BLaER1 (cell line): ENCODE data around the gene ATP11A.
"Not testable (repeated sequence)": the region's sequence is repeated elsewhere in the genome, so short reads cannot be mapped to it uniquely, and the experiment has no call there.

Experiments
- H3K27ac ChIP-seq: shearing (Covaris generic); formaldehyde crosslinking; 2 replicates; pipeline ENCODE4 v1.8.1; 2022
- H3K27me3 ChIP-seq: shearing (Covaris generic); formaldehyde crosslinking; 2 replicates; pipeline ENCODE4 v1.8.1; 2022
- H3K36me3 ChIP-seq: shearing (Covaris generic); formaldehyde crosslinking; 2 replicates; pipeline ENCODE4 v1.8.1; 2022
- H3K4me1 ChIP-seq: shearing (Covaris generic); formaldehyde crosslinking; 2 replicates; pipeline ENCODE4 v1.8.1; 2022
- H3K4me2 ChIP-seq: shearing (Covaris generic); formaldehyde crosslinking; 2 replicates; pipeline ENCODE4 v1.8.1; 2022
- H3K4me3 ChIP-seq: shearing (Covaris generic); formaldehyde crosslinking; 2 replicates; pipeline ENCODE4 v1.8.1; 2022
- H3K9ac ChIP-seq: shearing (Covaris generic); formaldehyde crosslinking; 2 replicates; pipeline ENCODE4 v1.8.1; 2022
- H3K9me3 ChIP-seq: shearing (Covaris generic); formaldehyde crosslinking; 2 replicates; pipeline ENCODE4 v1.8.1; 2022
- H4K20me1 ChIP-seq: shearing (Covaris generic); formaldehyde crosslinking; 2 replicates; pipeline ENCODE4 v1.8.1; 2022
- Cebpa-rat ChIP-seq: shearing (Covaris generic); IDR thresholded peaks from 2 replicates; pipeline ENCODE4 v1.8.1; 2022

Gene ATP11A

GRCh38 chr13:112708560-112709240 lies 18.9 kb downstream of the ATP11A start:
- no peak for TF ChIP-seq Cebpa-rat
- peaks cover 4% of the 10 kb centered on the region; the same call in 1 of the 2 replicates for H3K9me3 ChIP-seq
- no peak overlapping the region for H3K27ac ChIP-seq
- H3K36me3 ChIP-seq, result peaks cover 12% of the 10 kb centered on the region; the same call in 1 of the 2 replicates
- H3K4me2 ChIP-seq, result peak overlapping the region; percentile 33
- H3K27me3 ChIP-seq, result no peaks in the 10 kb centered on the region
- peaks cover 51% of the 10 kb centered on the region for H4K20me1 ChIP-seq
- H3K9ac ChIP-seq, result no peak overlapping the region
- H3K4me1 ChIP-seq, result peaks cover 61% of the 10 kb centered on the region
- H3K4me3 ChIP-seq, result no peak overlapping the region

GRCh38 chr13:112709316-112709715 lies 19.5 kb downstream of the ATP11A start:
- H3K9me3 ChIP-seq, H3K27ac ChIP-seq, H3K4me3 ChIP-seq, H3K9ac ChIP-seq, H3K27me3 ChIP-seq: not testable (repeated sequence)
- H3K4me1 ChIP-seq, result peaks cover 55% of the 10 kb centered on the region
- H3K36me3 ChIP-seq, result peaks cover 12% of the 10 kb centered on the region; the same call in 1 of the 2 replicates
- H4K20me1 ChIP-seq, result peaks cover 48% of the 10 kb centered on the region
- H3K4me2 ChIP-seq, result peak overlapping the region; percentile 93

- peaks cover 47% of the 10 kb centered on the region for H3K4me1 ChIP-seq
- TF ChIP-seq Cebpa-rat, result no peak
- H3K9me3 ChIP-seq, result peaks cover 4% of the 10 kb centered on the region; the same call in 1 of the 2 replicates
- H3K27me3 ChIP-seq, result no peaks in the 10 kb centered on the region
- peaks cover 48% of the 10 kb centered on the region for H4K20me1 ChIP-seq
- peak overlapping the region; percentile 93 for H3K4me2 ChIP-seq
- H3K4me3 ChIP-seq, result peak overlapping the region; percentile 20
- peaks cover 12% of the 10 kb centered on the region; the same call in 1 of the 2 replicates for H3K36me3 ChIP-seq
- H3K27ac ChIP-seq, result peak overlapping the region; percentile 84
- peak overlapping the region; percentile 69 for H3K9ac ChIP-seq
Observed at GRCh38 chr13:112709825-112710783, 20.3 kb downstream of the ATP11A start.

- TF ChIP-seq Cebpa-rat, result no peak
- Histone ChIP-seq H3K9ac (peak overlapping the region; percentile 69; the same call in 1 of the 2 replicates), H3K36me3 (peaks cover 12% of the 10 kb centered on the region; the same call in 1 of the 2 replicates), H3K27ac (peak overlapping the region; percentile 84), H3K4me1 (peaks cover 45% of the 10 kb centered on the region), H4K20me1 (peaks cover 45% of the 10 kb centered on the region), H3K4me2 (peak overlapping the region; percentile 93), H3K4me3 (peak overlapping the region; percentile 20; the same call in 1 of the 2 replicates), H3K27me3 (no peaks in the 10 kb centered on the region), H3K9me3 (peaks cover 4% of the 10 kb centered on the region; the same call in 1 of the 2 replicates)
Observed at GRCh38 chr13:112710855-112711527, 21.2 kb downstream of the ATP11A start.

DNA sequence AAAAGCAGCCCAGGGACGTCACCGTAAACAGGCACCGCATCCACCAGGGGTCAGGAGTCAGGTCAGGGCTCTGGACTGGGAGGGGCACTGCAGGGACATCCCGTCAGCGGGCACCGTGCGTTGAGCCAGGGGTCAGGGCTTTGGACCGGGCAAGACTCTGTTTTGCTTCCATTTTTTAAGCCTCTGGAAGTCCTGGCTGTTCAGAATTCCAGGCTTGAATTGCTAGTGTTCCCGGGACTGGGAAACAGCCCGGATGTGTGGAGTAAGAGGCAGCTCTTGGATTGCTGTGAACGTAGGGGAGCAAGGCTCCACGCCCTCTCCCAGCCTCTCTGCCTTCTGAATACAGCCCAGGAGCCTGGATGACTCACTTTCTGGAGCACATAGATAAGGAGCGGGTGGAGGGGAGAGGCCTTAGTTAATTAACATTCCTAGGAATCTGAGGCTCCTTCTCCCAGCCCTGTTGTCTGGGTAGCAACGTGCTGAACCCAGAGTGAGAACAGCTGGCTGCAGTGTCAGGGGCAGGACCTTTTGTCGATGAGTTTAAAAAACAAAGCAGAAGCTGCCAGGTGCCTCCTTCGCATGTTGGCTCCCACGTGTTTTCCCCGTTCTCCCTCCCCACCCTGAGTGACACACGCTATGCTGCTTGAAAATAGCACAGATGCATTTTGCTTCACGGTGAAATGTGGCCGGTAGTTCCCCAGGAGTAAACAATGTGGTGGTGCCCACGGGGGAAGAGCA lies 21.9 kb downstream of the ATP11A start:
- Histone ChIP-seq H3K4me2 (peak overlapping the region; percentile 93), H3K9me3 (peaks cover 4% of the 10 kb centered on the region; the same call in 1 of the 2 replicates), H3K4me3 (peak overlapping the region; percentile 12; the same call in 1 of the 2 replicates), H3K36me3 (peaks cover 12% of the 10 kb centered on the region; the same call in 1 of the 2 replicates), H3K9ac (peak overlapping the region; percentile 20; the same call in 1 of the 2 replicates), H3K27ac (peak overlapping the region; percentile 76), H3K27me3 (no peaks in the 10 kb centered on the region), H3K4me1 (peaks cover 51% of the 10 kb centered on the region), H4K20me1 (peaks cover 45% of the 10 kb centered on the region)
- no peak for TF ChIP-seq Cebpa-rat

DNA sequence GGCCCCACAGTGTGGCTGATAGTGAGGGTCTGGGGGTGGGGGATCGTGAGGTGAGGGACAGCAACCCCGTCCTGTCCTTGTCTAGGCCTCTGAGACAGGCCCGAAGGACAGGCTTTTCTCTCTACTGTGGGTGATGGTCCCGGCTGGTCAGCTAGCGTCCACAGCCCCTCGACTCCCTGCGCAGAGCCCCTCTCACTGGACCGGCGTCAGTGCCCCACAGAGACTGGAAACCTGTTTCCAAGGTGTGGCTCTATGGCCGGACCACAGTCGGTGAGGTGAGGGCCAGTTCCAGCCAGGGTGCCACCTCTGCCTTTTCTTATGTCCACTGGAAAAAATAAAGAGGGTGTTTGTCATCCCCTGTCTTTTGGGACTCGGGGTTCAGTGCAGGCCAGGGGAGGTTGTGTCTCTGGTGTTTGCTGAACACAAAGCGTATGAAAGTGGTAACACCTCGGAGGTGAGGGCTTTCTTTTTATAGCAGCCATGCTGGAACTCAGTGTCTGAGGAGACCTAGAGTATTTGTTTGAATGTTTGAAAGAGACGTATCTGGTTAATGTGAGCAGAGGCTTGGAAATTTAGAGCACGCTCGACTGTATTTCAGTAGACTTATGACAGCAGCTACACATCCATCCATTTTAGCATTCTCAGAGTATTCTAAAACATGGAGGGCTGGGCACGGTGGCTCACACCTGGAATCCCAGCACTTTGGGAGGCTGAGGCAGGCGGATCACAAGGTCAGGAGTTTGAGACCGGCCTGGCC lies 22.8 kb downstream of the ATP11A start:
- no peaks in the 10 kb centered on the region for H3K27me3 ChIP-seq
- no peaks in the 10 kb centered on the region for H3K9me3 ChIP-seq
- peak overlapping the region; percentile 76 for H3K27ac ChIP-seq
- peak overlapping the region; percentile 93 for H3K4me2 ChIP-seq
- H3K4me3 ChIP-seq, result no peak overlapping the region
- H4K20me1 ChIP-seq, result peaks cover 47% of the 10 kb centered on the region
- TF ChIP-seq Cebpa-rat, result no peak
- peak overlapping the region; percentile 47; the same call in 1 of the 2 replicates for H3K9ac ChIP-seq
- H3K4me1 ChIP-seq, result peaks cover 51% of the 10 kb centered on the region
- peaks cover 3% of the 10 kb centered on the region; the same call in 1 of the 2 replicates for H3K36me3 ChIP-seq

GRCh38 chr13:112713517-112714253 lies 23.8 kb downstream of the ATP11A start:
- H3K36me3 ChIP-seq, result peaks cover 5% of the 10 kb centered on the region; the same call in 1 of the 2 replicates
- H3K4me1 ChIP-seq, result peaks cover 48% of the 10 kb centered on the region
- no peak for TF ChIP-seq Cebpa-rat
- H3K27me3 ChIP-seq, result no peaks in the 10 kb centered on the region
- no peaks in the 10 kb centered on the region for H3K9me3 ChIP-seq
- no peak overlapping the region for H3K4me2 ChIP-seq
- H3K4me3 ChIP-seq, result no peak overlapping the region
- no peak overlapping the region for H3K9ac ChIP-seq
- H3K27ac ChIP-seq, result no peak overlapping the region
- H4K20me1 ChIP-seq, result peaks cover 54% of the 10 kb centered on the region
